ENCODE data around the gene CCDC88B. TPM values are rescaled to one million over a fixed set of nuclear protein-coding genes. Genes with fewer than 3 reads are reported as not detected.

CCDC88B gene
- total and polyA plus RNA-seq, 4 donors, result 13.6 to 56.8 (median 43.4) TPM

GRCh38 chr11:64384981-64385944 lies 45.3 kb downstream of the CCDC88B start:
- no peaks in the 10 kb centered on the region for H3K4me1 ChIP-seq (ENCODE audit: control insufficient read depth in 5 of 5, insufficient read depth in 5 of 5, low read length in 5 of 5)
- H3K27ac ChIP-seq (ENCODE audit: low read depth in 1 of 2, low read length in 1 of 2), result no peak overlapping the region
- peaks cover 0 to 4% (median 0%) of the 10 kb centered on the region in 4 donors for H3K9me3 ChIP-seq (ENCODE audit: control insufficient read depth in 4 of 4, insufficient read depth in 3 of 4, low read length in 3 of 4)
- DNase-seq (no peak), ATAC-seq (ENCODE audit: insufficient read depth, low FRiP score) (no peak)
- 53 to 62% methylated on average over 15 of the region's 15 CpGs for WGBS, 2 donors
- H3K9ac ChIP-seq (ENCODE audit: insufficient read depth in 1 of 2, low read length in 2 of 2), result no peak overlapping the region
- H3K4me3 ChIP-seq, result no peak overlapping the region
- H3K36me3 ChIP-seq (ENCODE audit: control insufficient read depth in 4 of 4, insufficient read depth in 4 of 4, low read length in 4 of 4), result no peaks in the 10 kb centered on the region
- TF ChIP-seq, protein P1, sequence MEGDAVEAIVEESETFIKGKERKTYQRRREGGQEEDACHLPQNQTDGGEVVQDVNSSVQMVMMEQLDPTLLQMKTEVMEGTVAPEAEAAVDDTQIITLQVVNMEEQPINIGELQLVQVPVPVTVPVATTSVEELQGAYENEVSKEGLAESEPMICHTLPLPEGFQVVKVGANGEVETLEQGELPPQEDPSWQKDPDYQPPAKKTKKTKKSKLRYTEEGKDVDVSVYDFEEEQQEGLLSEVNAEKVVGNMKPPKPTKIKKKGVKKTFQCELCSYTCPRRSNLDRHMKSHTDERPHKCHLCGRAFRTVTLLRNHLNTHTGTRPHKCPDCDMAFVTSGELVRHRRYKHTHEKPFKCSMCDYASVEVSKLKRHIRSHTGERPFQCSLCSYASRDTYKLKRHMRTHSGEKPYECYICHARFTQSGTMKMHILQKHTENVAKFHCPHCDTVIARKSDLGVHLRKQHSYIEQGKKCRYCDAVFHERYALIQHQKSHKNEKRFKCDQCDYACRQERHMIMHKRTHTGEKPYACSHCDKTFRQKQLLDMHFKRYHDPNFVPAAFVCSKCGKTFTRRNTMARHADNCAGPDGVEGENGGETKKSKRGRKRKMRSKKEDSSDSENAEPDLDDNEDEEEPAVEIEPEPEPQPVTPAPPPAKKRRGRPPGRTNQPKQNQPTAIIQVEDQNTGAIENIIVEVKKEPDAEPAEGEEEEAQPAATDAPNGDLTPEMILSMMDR (IDR thresholded peaks at IDR 0.05; ENCODE audit: control extremely low read depth, extremely low read depth), result no peak
- peaks cover 0 to 3% (median 3%) of the 10 kb centered on the region in 3 donors for H3K27me3 ChIP-seq (ENCODE audit: control insufficient read depth in 3 of 3, insufficient read depth in 3 of 3, low read length in 2 of 3)

DNA sequence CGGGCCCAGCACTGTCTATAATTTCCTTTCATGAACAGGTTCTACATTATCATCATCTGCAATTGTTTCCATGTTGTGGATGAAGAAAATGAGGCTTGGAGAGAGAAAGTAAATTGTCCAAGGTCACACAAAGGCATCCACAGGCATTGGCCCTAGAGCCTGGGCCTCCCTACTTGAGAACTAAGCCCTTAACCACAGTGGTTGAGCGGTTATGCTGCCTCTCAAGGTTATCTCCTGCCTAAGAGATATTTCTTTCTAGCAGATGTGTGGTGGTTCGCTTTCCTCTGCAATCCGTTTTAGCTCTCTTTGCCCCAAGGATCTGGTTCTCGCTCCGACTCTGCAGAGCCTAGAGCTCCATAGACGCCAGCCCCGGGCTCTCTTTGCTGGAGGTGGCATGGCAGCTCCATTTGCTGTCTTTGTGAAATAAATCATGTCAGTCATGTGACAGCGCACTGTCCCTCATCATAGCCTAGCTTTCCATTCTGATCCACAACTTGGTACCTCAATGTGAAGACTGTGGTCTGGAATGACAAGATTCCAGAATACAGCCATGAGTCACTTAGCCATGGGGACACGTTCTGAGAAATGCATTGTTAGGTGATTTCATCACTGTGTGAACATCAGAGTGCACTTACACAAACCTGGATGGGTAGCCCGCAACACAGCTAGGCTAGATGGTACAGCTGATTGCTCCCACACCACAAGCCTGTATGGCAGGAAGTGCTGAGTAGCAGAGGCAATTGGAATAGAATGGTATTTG lies 46.1 kb downstream of the CCDC88B start:
- ATAC-seq (ENCODE audit: insufficient read depth, low FRiP score) (no peak), DNase-seq (no peak)
- H3K27ac ChIP-seq (ENCODE audit: low read depth in 1 of 2, low read length in 1 of 2), result no peak overlapping the region
- 80 to 82% methylated on average over 11 of the region's 11 CpGs for WGBS, 2 donors
- no peak overlapping the region for H3K9ac ChIP-seq (ENCODE audit: insufficient read depth in 1 of 2, low read length in 2 of 2)
- H3K27me3 ChIP-seq (ENCODE audit: control insufficient read depth in 3 of 3, insufficient read depth in 3 of 3, low read length in 2 of 3), result peaks cover 0 to 3% (median 3%) of the 10 kb centered on the region in 3 donors
- H3K36me3 ChIP-seq (ENCODE audit: control insufficient read depth in 4 of 4, insufficient read depth in 4 of 4, low read length in 4 of 4), result no peaks in the 10 kb centered on the region
- TF ChIP-seq, protein P1 (IDR thresholded peaks at IDR 0.05; ENCODE audit: control extremely low read depth, extremely low read depth), result no peak
- H3K4me1 ChIP-seq (ENCODE audit: control insufficient read depth in 5 of 5, insufficient read depth in 5 of 5, low read length in 5 of 5), result no peaks in the 10 kb centered on the region
- peaks cover 0 to 4% (median 0%) of the 10 kb centered on the region in 4 donors for H3K9me3 ChIP-seq (ENCODE audit: control insufficient read depth in 4 of 4, insufficient read depth in 3 of 4, low read length in 3 of 4)
- no peak overlapping the region for H3K4me3 ChIP-seq

DNA sequence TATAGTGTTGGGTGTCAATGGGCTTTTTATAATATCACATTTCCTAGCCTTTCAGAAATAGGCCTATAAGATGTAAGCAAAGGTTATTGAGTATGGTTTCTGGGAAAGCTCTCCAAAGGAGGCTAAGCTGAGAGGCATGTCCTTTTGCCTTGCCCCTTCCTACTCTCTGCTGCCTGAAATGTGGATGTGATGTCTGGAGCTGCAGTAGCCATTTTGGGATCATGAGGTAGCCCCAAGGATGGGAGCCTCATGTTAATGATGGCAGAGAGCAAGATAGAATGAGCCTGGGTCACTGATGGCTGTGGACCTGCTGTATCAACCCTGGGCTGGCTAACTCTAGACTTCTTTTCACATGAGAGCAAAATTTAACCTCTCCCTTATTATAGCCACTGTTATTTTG lies 47.9 kb downstream of the CCDC88B start:
- TF ChIP-seq, protein P1 (IDR thresholded peaks at IDR 0.05; ENCODE audit: control extremely low read depth, extremely low read depth), result no peak
- Histone ChIP-seq H3K27me3 (ENCODE audit: control insufficient read depth in 3 of 3, insufficient read depth in 3 of 3, low read length in 2 of 3) (peaks cover 0 to 3% (median 3%) of the 10 kb centered on the region in 3 donors), H3K4me3 (no peak overlapping the region), H3K4me1 (ENCODE audit: control insufficient read depth in 5 of 5, insufficient read depth in 5 of 5, low read length in 5 of 5) (no peaks in the 10 kb centered on the region), H3K27ac (ENCODE audit: low read depth in 1 of 2, low read length in 1 of 2) (no peak overlapping the region), H3K9me3 (ENCODE audit: control insufficient read depth in 4 of 4, insufficient read depth in 3 of 4, low read length in 3 of 4) (peaks cover 0 to 4% (median 0%) of the 10 kb centered on the region in 4 donors), H3K9ac (ENCODE audit: insufficient read depth in 1 of 2, low read length in 2 of 2) (no peak overlapping the region), H3K36me3 (ENCODE audit: control insufficient read depth in 4 of 4, insufficient read depth in 4 of 4, low read length in 4 of 4) (no peaks in the 10 kb centered on the region)
- ATAC-seq (ENCODE audit: insufficient read depth, low FRiP score) (no peak), DNase-seq (no peak)

Measured in lung (tissue), 12 donors.